Muscle of back (tissue), 11 donors: ENCODE data around the gene ZBTB4. TPM values are rescaled to one million over a fixed set of nuclear protein-coding genes. Genes with fewer than 3 reads are reported as not detected.
"Not testable (repeated sequence)": the region's sequence is repeated elsewhere in the genome, so short reads cannot be mapped to it uniquely, and the experiment has no call there.

Experiments used
- DNase-seq, 3 donors: peaks; one replicate each; pipeline versions ENCODE4 v3.0.0 to v3.0.0-alpha.2; 2013
- polyA plus RNA-seq, 10 donors: library from polyadenylated mRNA; unstranded; fragments of 120-200 nt; gene quantifications; one replicate each; pipeline ENCODE4 v1.2.1, GENCODE V29; 2013; ENCODE audit not compliant: insufficient read length in 10 of 10

The ZBTB4 gene
- polyA plus RNA-seq, 10 donors: 22.1 to 27.1 (median 24.9) TPM

- no peak for DNase-seq
These were observed 17.8 kb upstream of the ZBTB4 start for GRCh38 chr17:7497228-7497627.

GRCh38 chr17:7496470-7497183 lies 17.2 kb upstream of the ZBTB4 start:
- no peak for DNase-seq

DNA sequence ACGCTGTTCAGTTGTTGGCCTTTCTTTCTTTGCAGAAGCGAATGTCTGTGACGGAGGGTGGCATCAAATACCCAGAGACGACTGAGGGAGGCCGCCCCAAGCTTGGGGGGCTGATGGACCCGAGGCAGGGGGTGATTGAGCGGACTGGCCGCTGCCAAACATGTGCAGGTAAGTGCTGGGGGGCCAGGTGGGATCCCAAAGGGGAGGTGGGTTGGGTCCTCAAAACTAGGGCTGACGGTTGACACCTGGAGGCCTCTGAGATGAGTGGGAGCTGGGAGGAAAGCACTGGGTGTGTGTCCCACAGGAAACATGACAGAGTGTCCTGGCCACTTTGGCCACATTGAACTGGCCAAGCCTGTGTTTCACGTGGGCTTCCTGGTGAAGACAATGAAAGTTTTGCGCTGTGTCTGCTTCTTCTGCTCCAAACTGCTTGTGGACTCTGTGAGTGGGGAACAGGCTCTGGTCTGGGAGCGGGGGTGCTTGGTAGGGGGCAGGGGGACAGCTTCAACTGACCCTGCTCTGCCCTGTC lies 16.5 kb upstream of the ZBTB4 start:
- no peak for DNase-seq

- no peak for DNase-seq
These were observed 14.5 kb upstream of the ZBTB4 start for GRCh38 chr17:7493941-7494340.

GRCh38 chr17:7491583-7491982 lies 12.2 kb upstream of the ZBTB4 start:
- no peak for DNase-seq

DNA sequence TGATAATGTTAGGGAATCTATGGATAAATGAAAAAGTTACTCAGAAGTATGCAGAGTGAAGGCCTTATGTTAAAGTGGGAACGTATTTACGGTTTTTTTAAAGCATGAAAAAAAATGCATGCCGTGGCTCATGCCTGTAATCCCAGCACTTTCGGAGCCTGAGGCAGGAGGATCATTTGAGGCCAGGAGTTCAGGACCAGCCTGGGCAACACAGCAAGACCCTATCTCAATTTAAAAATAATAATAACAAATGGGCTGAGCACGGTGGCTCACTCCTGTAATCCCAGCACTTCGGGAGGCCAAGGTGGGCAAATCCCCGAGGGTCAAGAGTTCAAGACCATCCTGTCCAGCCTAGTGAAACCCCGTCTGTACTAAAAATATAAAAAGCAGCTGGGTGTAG lies 10.7 kb upstream of the ZBTB4 start:
- DNase-seq: no peak

- DNase-seq: peak in 1 of 3 donors; percentile 32
These were observed 6.8 kb upstream of the ZBTB4 start for GRCh38 chr17:7486181-7486580.

- no peak for DNase-seq
These were observed 5.5 kb upstream of the ZBTB4 start for GRCh38 chr17:7484919-7485377.

DNA sequence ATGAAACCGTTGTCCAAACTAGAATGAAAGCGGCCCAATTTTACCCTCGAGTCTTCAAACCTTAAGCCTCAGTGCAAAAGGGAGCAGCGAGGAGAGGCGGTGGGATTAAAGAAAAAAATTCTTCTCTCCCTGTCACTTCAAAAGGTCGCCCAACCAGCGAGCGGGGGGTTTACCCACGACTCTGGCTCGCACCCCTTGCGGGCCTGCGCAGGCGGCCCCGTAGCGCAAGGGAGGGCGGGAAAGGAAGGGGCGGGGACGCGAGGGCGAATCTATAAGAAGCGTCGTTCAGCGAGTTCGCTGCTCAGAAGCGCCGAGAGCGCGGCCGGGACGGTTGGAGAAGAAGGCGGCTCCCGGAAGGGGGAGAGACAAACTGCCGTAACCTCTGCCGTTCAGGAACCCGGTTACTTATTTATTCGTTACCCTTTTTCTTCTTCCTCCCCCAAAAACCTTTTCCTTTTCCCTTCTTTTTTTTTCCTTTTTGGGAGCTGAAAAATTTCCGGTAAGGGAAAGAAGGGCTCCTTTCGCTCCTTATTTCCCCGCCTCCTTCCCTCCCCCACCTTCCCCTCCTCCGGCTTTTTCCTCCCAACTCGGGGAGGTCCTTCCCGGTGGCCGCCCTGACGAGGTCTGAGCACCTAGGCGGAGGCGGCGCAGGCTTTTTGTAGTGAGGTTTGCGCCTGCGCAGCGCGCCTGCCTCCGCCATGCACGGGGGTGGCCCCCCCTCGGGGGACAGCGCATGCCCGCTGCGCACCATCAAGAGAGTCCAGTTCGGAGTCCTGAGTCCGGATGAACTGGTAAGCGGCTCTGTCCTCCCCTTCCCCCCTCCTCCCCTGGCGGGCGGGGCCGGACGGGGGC lies 4.9 kb upstream of the ZBTB4 start, which contains the start of gene POLR2A:
TSS of gene POLR2A (plus strand) at position 300 of the 852 bp plus-strand sequence.
- DNase-seq: peak; percentile 98 to 99 (median 99)

- DNase-seq: peak; percentile 93 to 96 (median 95)
These were observed 4.0 kb upstream of the ZBTB4 start for GRCh38 chr17:7483255-7484066.

GRCh38 chr17:7482742-7483088 lies 3.3 kb upstream of the ZBTB4 start:
- DNase-seq: not testable (repeated sequence)

DNA sequence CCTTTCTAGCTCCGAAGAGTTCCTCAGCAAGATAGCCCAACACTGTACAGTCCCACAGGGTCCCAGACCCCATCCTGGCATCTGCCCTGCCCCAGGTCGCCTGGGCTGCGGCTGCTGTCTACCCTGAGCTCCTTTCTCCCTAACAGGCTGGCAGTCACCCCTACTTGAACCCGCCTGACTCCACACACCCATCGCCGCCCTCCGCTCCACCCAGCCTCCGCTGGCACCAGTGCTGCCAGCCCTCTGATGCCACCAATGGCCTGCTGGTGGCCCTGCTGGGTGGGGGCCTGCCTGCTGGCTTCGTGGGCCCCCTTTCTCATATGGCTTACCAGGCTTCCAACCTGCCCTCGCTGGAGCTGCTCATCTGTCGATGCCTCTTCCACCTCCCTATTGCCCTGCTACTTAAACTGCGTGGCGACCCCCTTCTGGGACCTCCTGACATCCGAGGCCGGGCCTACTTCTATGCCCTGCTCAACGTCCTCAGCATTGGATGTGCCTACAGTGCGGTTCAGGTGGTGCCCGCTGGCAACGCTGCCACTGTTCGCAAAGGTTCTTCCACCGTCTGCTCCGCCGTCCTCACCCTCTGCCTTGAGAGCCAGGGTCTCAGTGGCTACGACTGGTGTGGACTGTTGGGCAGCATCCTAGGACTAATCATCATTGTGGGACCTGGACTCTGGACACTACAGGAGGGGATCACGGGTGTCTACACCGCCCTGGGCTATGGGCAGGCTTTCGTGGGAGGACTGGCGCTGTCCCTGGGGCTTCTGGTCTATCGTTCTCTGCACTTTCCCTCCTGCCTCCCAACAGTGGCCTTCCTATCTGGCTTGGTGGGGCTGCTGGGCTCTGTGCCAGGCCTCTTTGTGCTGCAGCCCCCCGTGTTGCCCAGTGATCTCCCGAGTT lies 2.7 kb upstream of the ZBTB4 start:
- not testable (repeated sequence) for DNase-seq

DNA sequence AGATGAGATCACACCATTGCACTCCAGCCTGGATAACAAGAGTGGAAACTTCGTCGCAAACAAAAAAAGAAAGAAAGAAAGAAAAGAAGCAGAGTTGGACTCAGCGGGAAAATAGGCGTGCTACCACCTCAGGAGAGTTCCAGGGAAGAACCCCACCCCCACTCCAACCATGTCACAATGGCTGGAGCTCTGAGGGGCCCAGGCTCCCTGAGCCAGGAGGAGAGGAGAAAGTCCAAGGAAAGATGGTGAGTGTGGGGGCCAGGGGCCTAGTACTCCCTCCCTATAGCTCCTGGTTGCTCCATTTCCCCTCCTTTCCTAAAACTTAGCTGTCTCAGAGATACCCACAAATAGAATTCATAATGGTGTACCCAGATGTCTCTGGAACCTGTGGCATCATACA lies 1.8 kb upstream of the ZBTB4 start, which contains the start of gene SLC35G6:
TSS of gene SLC35G6 (plus strand) at position 172 of the 400 bp plus-strand sequence. CDS start at position 243, 71 bp downstream.
- DNase-seq: not testable (repeated sequence)

GRCh38 chr17:7480089-7480384 lies 606 bp upstream of the ZBTB4 start:
- DNase-seq: no peak

DNA sequence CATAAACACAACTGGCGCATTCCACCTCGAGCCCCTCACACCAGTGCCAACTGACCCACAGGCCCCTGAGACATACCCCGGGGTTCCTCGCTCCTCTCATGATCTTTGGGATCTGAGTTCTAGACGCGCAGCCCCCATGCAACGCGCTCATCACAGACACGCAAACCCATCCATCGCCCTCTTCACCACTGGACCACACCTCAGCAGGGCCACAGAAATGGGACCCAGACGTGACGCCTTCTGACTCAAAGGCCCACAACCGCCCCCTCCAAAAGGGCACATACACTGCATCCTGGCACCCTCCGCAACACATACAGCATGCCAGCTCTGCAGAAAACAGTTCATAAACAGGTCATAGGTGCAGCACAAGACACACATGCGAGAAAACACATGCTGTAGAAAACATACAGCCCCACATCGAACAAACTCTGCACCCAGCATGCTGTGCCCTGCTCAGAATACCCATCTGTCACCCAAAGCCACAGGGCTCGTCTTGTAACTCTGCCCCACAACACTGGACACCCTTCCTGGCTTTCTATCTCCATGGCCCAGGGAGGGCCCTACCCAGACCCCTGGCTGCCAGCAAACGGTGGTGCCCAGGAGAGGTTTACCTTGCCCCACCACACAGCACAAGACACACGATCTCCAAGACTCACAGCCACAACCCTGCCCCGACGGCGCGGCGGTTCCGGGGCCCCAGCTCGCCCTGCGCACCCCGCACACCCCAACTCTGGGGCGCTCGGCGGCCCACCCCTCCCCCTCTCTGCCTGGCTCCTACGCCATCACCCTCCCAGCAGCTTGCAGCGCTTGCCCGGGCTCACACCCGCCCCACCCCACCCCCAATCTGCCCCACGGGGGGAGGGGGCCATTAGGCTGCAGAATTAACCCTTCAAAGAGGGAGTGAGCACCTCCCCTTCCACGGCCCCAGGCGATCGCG lies 887 bp downstream of the ZBTB4 start:
- peak in 2 of 3 donors; percentile 56 to 62 for DNase-seq

DNA sequence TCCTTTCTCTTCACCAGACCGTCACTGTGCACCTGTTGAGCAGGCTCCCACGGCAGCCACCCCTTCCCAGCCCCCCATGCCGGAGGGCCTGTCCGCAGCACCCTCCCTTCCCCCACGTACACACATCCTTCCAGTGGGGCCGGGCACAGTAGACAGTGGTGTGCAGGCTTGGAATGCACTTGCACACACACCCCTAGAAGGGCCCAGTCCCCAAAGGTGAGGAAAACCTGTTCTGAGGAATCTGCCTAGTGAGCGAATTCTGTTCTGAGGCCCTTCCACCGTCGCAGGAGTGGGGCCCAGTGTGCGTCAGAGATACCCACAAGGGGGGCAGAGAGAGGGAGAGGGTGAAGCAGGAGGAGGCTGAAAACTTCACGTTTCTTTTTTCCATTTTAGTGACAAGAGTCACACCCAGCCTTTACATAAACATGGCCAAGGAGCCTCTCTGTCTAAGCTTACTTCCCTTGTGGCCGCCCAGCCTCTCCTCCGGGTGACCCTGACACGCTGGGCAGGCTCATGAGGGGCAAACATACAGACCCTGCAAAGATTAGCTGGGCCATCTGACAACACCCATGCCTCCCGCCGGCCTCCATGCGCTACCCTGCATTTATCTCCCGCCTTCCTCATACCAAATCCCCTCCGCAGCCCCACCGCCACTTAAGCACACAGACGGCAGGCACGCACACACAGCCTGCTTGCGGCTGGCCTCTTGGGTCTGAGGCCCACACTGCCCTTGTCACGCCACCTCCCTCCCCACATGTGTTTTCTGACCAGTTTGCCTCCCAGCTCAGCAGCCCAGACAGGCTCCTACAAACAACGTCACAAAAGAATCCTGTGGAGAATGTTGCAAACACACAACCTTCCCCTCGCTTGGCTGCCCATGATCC lies 1.8 kb downstream of the ZBTB4 start:
- peak in 1 of 3 donors; percentile 72 for DNase-seq

- DNase-seq: no peak
These were observed 2.5 kb downstream of the ZBTB4 start for GRCh38 chr17:7476951-7477350.

- DNase-seq: no peak
These were observed 2.9 kb downstream of the ZBTB4 start for GRCh38 chr17:7476494-7476893.
